HG03432 (cell line): ENCODE measurements around the gene MMRN2.

ENCODE experiments used
- ATAC-seq: cut with Tn5 transposase; IDR thresholded peaks from one replicate; pipeline ENCODE4 v1.9.1; 2021; ENCODE audit warnings: mild to moderate bottlenecking, moderate library complexity; ENCODE audit not compliant: unreplicated experiment

MMRN2 gene

GRCh38 chr10:86969421-86970041 lies 12.1 kb upstream of the MMRN2 start:
- no peak for ATAC-seq

- no peak for ATAC-seq
Observed at GRCh38 chr10:86968994-86969355, 11.6 kb upstream of the MMRN2 start.

- ATAC-seq: no peak
Observed at GRCh38 chr10:86968271-86968993, 11.0 kb upstream of the MMRN2 start, which contains the start of gene ADIRF. ADIRF (plus strand) TSS chr10:86968482; CDS start chr10:86968545, 63 bp downstream.

- ATAC-seq: no peak
Observed at GRCh38 chr10:86967481-86967941, 10.1 kb upstream of the MMRN2 start.

GRCh38 chr10:86965986-86966654 lies 8.7 kb upstream of the MMRN2 start:
- ATAC-seq: no peak

DNA sequence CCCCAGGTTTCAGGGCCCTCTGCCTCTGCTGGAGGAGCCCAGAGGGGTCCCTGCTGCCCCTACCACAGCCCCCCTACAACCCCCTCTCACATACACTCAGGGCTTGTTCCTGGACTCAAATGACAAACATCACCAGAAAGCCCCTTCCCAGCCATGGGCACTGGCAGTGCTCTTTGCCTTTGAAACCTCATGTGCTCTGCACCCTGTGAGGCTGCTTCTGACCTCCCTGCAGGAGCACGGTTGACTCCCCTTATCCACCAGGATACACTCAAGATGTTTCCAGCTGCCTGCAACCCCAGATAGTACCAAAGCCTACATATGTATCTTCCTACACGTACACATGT lies 7.4 kb upstream of the MMRN2 start:
- no peak for ATAC-seq

DNA sequence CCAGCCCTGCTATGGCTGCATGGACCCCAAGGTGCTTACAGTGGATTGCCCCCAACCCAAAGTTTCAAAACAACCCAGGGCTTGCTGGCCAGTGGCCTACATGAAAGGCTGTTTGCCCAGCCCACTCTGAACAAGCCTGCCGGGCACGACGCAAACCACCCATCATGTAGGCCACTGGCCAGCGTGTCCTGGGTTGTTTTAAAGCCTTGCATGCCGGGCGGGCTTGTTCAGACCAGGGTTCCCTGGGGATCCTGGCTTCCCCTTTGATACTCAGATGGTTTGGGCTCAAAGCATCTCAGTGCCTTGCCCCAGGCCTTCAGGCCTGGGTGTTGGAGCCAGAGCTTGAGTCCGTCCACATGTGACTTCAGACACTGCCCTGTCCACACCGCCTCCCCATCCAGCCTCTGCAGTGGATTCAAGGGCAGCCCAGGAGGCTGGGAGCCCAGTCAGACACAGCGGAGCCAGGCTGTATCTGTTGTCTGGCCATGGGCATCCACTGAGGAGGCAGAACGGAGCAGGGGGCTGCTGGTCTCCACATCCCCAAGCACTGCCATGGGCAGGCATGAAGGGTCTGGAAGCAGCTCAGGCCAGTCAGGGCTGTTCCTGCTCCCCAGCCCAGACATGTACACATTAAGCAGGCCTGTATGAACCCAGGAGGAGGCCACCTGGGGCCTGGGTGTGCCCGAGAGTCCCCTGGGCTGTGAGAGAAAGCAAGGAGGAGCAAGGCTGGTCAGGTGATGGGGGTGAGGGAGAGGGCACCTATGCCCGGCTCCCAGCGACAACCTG lies 6.8 kb upstream of the MMRN2 start:
- no peak for ATAC-seq

DNA sequence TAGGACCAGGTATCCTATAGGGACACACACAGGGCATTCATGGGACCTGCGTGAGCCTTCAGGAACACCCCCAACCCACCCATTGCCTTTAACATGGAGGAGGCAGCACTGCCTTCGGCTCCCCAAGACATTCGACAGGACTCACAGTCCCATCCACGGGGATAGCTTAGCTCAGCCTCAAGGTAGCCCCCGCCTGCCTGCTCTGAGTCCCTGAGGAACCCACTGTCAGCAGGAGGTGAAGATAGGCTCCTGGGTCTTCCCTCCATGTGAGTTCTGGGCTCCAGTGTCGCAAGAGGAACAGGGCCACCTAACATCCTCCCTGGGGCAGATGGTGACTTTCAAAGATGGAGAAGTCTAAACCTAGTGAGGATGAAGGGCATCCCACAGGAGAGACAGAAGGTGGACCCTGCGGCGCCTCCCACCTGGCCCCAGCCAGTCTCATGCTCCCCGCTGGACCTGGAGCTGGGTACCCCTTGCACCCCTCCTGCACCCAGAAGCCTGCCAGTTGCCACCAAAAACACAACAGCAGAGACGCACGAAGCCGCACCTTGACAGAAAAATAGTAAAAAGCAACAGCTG lies 6.0 kb upstream of the MMRN2 start:
- ATAC-seq: no peak

DNA sequence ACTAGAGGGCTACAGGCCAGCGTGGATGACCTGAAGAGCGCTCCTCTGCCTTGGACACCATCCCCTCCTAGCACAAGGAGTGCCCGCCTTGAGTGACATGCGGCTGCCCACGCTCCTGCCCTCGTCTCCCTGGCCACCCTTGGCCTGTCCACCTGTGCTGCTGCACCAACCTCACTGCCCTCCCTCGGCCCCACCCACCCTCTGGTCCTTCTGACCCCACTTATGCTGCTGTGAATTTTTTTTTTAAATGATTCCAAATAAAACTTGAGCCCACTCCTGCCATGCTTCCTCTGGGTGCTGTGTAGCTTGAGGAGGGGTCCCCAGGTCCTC lies 5.5 kb upstream of the MMRN2 start:
- no peak for ATAC-seq

DNA sequence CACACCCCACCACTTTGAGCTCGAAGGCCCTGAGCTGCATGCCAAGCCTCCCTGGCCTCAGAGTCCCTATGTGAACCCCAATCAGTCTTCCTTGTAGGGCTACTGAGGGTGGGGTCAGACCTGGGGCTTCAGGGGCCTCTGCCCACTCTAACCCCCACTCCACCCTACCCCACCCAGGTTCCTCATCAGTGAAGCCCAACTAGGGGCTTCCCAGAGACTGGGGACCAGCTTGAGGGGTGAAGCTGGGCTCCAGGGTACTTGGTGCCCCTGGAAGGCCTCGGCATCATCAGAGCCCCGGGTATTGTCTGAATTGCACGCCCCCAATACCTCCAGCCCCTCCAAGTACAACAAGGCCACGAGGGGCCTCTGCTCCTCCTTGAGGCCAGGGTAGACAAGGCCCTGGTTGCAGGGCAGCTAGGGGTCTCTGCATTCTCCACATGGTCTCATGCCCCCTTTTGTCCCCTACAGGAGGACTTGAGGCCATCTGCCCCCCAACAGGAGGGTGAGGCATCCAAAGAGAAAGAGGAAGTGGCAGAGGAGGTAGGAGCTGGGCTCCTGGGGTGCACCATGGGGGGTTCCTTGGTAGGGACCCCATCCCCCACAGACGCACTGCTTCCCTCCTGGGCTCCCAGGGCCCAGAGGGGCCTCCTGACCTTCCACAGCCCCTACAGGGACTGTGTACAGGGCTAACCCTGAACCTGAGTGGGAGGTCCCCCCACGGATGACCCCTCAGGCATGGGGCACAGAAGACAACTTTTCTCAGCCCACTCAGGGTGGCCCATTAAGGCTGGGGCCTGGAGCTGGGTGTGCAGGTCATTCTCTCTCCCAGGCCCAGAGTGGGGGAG lies 4.9 kb upstream of the MMRN2 start:
- ATAC-seq: no peak

GRCh38 chr10:86961481-86962091 lies 4.2 kb upstream of the MMRN2 start:
- no peak for ATAC-seq

DNA sequence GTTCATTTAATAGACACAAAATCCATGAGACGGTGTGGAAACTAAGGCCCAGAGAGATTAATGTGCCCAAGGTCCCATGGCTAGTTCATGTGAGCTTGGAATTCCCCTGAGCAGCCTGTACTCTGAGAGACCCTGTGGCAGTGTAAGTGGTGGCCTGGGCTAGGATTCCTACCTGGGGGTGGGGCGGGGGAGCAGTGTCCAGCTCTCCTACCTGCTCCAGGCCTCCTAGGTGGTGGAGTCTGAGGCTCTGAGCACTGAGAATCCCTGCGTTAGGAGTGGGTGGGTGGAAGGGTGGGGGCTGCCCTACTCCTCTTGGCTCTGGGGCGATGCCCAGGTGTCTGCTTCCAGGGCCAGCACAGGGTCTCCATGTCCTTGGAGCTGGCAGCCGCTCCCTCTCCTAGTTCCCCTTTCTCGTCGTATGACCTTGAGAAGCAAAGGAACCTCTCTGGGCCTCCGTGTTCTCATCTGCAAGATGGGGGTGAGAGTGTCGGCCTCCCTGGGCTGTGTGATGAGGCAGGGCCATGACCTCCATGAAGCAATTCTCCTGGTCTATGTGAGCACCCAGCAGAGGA lies 3.5 kb upstream of the MMRN2 start:
- no peak for ATAC-seq

- peak; percentile 78 for ATAC-seq
Observed at GRCh38 chr10:86960003-86960862, 2.8 kb upstream of the MMRN2 start.

DNA sequence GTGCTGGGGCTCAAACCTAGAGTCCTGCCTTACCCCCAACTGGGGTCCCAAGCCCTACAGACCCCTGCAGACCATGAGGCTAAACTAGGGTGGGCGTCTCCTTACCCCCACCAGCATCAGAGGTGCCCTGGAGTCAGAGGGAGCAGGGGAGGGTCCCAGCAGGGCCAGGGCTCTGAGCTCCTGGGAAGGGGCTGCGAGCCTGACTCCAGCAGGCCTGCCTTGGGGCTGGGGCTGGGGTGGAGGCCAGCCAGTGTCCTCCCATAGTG lies 2.3 kb upstream of the MMRN2 start:
- ATAC-seq: no peak

DNA sequence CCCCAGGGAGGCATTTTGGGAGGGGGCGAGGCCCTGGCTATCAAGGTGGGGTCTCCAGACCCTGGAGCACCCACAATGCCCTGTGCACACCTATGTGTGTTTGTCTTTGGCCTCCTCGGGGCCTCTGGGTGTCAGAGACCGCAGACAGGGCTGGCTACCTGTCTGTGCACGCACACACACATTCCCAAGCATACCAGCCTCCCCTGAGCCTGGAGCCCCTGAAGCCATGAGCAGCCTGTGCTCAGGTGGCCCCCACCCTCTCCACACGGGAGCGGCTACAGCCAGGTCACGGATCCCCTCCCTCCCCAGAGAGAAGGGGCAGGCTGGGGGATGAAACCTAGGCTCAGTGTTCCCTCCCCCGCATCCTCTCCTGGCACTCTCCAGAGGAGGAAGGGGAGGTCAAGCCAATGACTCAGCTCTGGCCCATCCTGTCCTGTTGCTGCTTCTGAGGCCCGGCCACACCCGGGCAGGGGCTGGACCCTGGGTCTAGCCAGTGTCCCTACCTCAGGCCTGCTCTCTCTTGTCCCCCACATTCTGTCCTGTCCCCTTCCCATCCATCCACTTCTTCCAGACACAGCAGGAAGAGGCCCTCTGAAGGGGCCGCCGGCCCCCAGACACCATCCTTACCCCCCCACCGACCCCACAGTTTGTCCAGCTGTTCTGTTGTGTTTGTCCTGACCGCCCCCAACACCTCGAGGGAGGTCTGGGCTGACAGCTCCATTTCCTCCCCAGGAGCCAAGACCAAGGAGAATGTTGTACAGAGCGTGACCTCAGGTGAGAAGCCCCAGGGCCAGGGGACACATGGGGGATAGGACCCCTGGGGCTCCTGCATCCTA lies 1.7 kb upstream of the MMRN2 start:
- ATAC-seq: no peak

GRCh38 chr10:86958116-86958900 lies 893 bp upstream of the MMRN2 start, which contains the start of gene SNCG:
SNCG (plus strand) TSS chr10:86958599; CDS start chr10:86958698, 99 bp downstream.
- ATAC-seq: no peak

DNA sequence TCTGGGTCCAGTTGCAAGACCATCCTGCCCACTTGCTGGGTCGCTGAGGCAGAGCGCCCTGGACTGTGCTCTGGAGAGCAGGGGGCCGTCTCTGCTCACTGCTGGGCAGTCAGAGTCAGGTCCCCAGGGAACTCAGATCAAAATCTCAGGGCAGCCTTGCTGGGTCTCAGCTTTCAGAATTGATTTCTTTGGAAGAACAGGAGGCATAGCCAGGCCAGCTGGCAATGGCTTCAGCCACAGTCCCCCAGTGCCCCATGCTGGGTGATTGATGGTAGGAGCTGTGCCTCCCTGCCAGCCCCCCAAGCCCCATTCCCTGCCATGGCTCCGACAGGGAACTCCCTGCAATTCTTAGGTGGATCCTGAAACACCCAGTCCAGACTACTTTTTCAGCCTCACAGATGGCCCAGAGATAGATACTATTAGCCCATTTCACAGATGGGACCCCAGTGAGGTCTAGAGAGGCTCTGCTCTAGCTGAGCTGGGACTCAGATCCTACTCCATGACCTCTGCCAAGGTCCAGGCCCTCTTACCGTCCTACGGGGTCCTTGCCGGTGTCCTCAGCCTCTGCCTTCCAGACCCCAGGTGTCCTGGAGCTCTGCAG lies 467 bp downstream of the MMRN2 start:
- no peak for ATAC-seq
